HG03354 (cell line): ENCODE measurements around the gene COL4A2.

Experiments used
- ATAC-seq: cut with Tn5 transposase; IDR thresholded peaks from one replicate; pipeline ENCODE4 v1.9.1; 2021; ENCODE audit warnings: mild to moderate bottlenecking; ENCODE audit not compliant: unreplicated experiment, poor library complexity, severe bottlenecking

Gene COL4A2

GRCh38 chr13:110333837-110334236, 26.8 kb downstream of the COL4A2 start:
- no peak for ATAC-seq

- ATAC-seq = no peak
Observed at GRCh38 chr13:110334256-110334655, 27.2 kb downstream of the COL4A2 start.

- ATAC-seq = no peak
Observed at GRCh38 chr13:110334841-110335490, 27.9 kb downstream of the COL4A2 start.

GRCh38 chr13:110336108-110336507, 29.0 kb downstream of the COL4A2 start:
- ATAC-seq = no peak

- ATAC-seq = no peak
Observed at GRCh38 chr13:110336681-110337080, 29.6 kb downstream of the COL4A2 start.

- no peak for ATAC-seq
Observed at GRCh38 chr13:110337247-110337646, 30.2 kb downstream of the COL4A2 start.

GRCh38 chr13:110338441-110339101, 31.5 kb downstream of the COL4A2 start:
- no peak for ATAC-seq

GRCh38 chr13:110339263-110339662, 32.2 kb downstream of the COL4A2 start:
- no peak for ATAC-seq

GRCh38 chr13:110339975-110340550, 33.0 kb downstream of the COL4A2 start:
- no peak for ATAC-seq

GRCh38 chr13:110340812-110341444, 33.8 kb downstream of the COL4A2 start:
- peak; percentile 63 for ATAC-seq

- ATAC-seq = peak; percentile 72
Observed at GRCh38 chr13:110341445-110342244, 34.6 kb downstream of the COL4A2 start.

GRCh38 chr13:110342474-110342873, 35.4 kb downstream of the COL4A2 start:
- ATAC-seq = no peak

- no peak for ATAC-seq
Observed at GRCh38 chr13:110343241-110343865, 36.3 kb downstream of the COL4A2 start.

GRCh38 chr13:110344320-110344719, 37.2 kb downstream of the COL4A2 start:
- no peak for ATAC-seq

- ATAC-seq = no peak
Observed at GRCh38 chr13:110345266-110345665, 38.2 kb downstream of the COL4A2 start.

- ATAC-seq = no peak
Observed at GRCh38 chr13:110345701-110346100, 38.6 kb downstream of the COL4A2 start.

- ATAC-seq = no peak
Observed at GRCh38 chr13:110346661-110347067, 39.6 kb downstream of the COL4A2 start.

GRCh38 chr13:110347088-110347487, 40.0 kb downstream of the COL4A2 start:
- ATAC-seq = no peak

- ATAC-seq = no peak
Observed at GRCh38 chr13:110347535-110348308, 40.6 kb downstream of the COL4A2 start.
